CD14-positive monocyte (primary cell): Measurements from ENCODE around the gene PSMB11. TPM values are rescaled to one million over a fixed set of nuclear protein-coding genes. Genes with fewer than 3 reads are reported as not detected.
A peak's percentile ranks its signal among the peaks of the same experiment; 100 is the strongest.

ENCODE experiments used
- DNase-seq, 3 donors: peaks; one replicate each; pipeline ENCODE4 v3.0.0-alpha.2; 2011 to 2022
- H2AFZ ChIP-seq: 2 replicates; pipeline ENCODE4 v1.6.0; 2012; ENCODE audit warnings: mild to moderate bottlenecking, low read depth, low read length, inconsistent platforms; ENCODE audit not compliant: insufficient read depth, poor library complexity, severe bottlenecking
- H3K27ac ChIP-seq, 2 donors: 1 replicate in 1 of 2; 2 replicates in 1 of 2; pipeline ENCODE4 v1.5.1; 2012 to 2013; ENCODE audit warnings: low read length in 2 of 2, control low read depth in 1 of 2, inconsistent platforms in 1 of 2, low read depth in 1 of 2, mild to moderate bottlenecking in 1 of 2
- H3K27me3 ChIP-seq, 2 donors: one replicate each; pipeline versions ENCODE4 v1.6.0 to v1.6.1; 2011 to 2013; ENCODE audit warnings: low read length in 2 of 2; ENCODE audit not compliant: control insufficient read depth in 2 of 2, insufficient read depth in 2 of 2
- H3K36me3 ChIP-seq, 2 donors: replicated peaks in 1 of 2; 1 replicate in 1 of 2; 2 replicates in 1 of 2; pipeline versions ENCODE4 v1.5.1 to v1.6.1; 2012 to 2013; ENCODE audit warnings: low read length in 2 of 2, control low read depth in 1 of 2, inconsistent platforms in 1 of 2, mild to moderate bottlenecking in 1 of 2; ENCODE audit not compliant: insufficient read depth in 2 of 2, control insufficient read depth in 1 of 2
- H3K4me1 ChIP-seq, 2 donors: 1 replicate in 1 of 2; 2 replicates in 1 of 2; pipeline versions ENCODE4 v1.5.1 to v1.6.1; 2012 to 2013; ENCODE audit warnings: low read length in 2 of 2, control low read depth in 1 of 2, inconsistent platforms in 1 of 2, mild to moderate bottlenecking in 1 of 2, moderate library complexity in 1 of 2; ENCODE audit not compliant: insufficient read depth in 2 of 2, control insufficient read depth in 1 of 2
- H3K4me2 ChIP-seq: replicated peaks from 2 replicates; pipeline ENCODE3; 2012; ENCODE audit warnings: low read length, moderate library complexity, mild to moderate bottlenecking; ENCODE audit not compliant: poor library complexity, severe bottlenecking; ENCODE audit errors: extremely low read depth
- H3K4me3 ChIP-seq, 3 experiments: fragments of 200-600 bp in 1 of 3; sonication (generic) in 1 of 3; replicated peaks in 1 of 3; 1 replicate in 2 of 3; 2 replicates in 1 of 3; pipeline ENCODE4 v1.5.1; 2011 to 2013; ENCODE audit warnings: low read length in 3 of 3, mild to moderate bottlenecking in 3 of 3, control low read depth in 2 of 3, low read depth in 2 of 3, inconsistent platforms in 1 of 3, moderate library complexity in 1 of 3
- H3K79me2 ChIP-seq: 2 replicates; pipeline ENCODE4 v1.6.0; 2012; ENCODE audit warnings: mild to moderate bottlenecking, control low read depth, inconsistent platforms, low read length, moderate library complexity; ENCODE audit not compliant: insufficient read depth
- H3K9ac ChIP-seq: 2 replicates; pipeline ENCODE4 v1.6.0; 2017; ENCODE audit warnings: low read length, mild to moderate bottlenecking; ENCODE audit not compliant: insufficient read depth, poor library complexity, severe bottlenecking
- H3K9me3 ChIP-seq, 2 donors: replicated peaks in 1 of 2; 1 replicate in 1 of 2; 2 replicates in 1 of 2; pipeline versions ENCODE4 v1.5.1 to v1.6.1; 2012 to 2013; ENCODE audit warnings: low read length in 2 of 2, control low read depth in 1 of 2; ENCODE audit not compliant: control insufficient read depth in 1 of 2, insufficient read depth in 1 of 2
- H4K20me1 ChIP-seq: 2 replicates; pipeline ENCODE4 v1.6.0; 2012; ENCODE audit warnings: mild to moderate bottlenecking, low read length, control low read depth, moderate library complexity; ENCODE audit not compliant: insufficient read depth
- H3K27ac Mint-ChIP-seq, 7 donors: one replicate each; pipeline ENCODE4 v1.8.0; 2020; ENCODE audit warnings: mild to moderate bottlenecking in 7 of 7, mixed read lengths in 7 of 7, moderate library complexity in 6 of 7, inconsistent platforms in 2 of 7
- H3K27me3 Mint-ChIP-seq, 3 donors: one replicate each; pipeline ENCODE4 v1.8.0; 2021 to 2022; ENCODE audit warnings: low read depth in 3 of 3, mild to moderate bottlenecking in 3 of 3, mixed read lengths in 3 of 3, moderate library complexity in 3 of 3, inconsistent platforms in 1 of 3
- H3K36me3 Mint-ChIP-seq, 2 donors: one replicate each; pipeline ENCODE4 v1.8.0; 2020; ENCODE audit warnings: mixed read lengths in 2 of 2, inconsistent platforms in 1 of 2, mild to moderate bottlenecking in 1 of 2
- H3K4me1 Mint-ChIP-seq: one replicate; pipeline ENCODE4 v1.8.0; 2020; ENCODE audit warnings: mild to moderate bottlenecking, mixed read lengths
- H3K4me3 Mint-ChIP-seq, 2 donors: one replicate each; pipeline ENCODE4 v1.8.0; 2020; ENCODE audit warnings: mild to moderate bottlenecking in 2 of 2, mixed read lengths in 2 of 2, moderate library complexity in 1 of 2
- H3K9me3 Mint-ChIP-seq, 7 donors: one replicate each; pipeline ENCODE4 v1.8.0; 2020 to 2022; ENCODE audit warnings: mixed read lengths in 7 of 7, mild to moderate bottlenecking in 6 of 7, moderate library complexity in 6 of 7, inconsistent platforms in 2 of 7
- CTCF ChIP-seq: fragments of 200-600 bp; IDR thresholded peaks from one replicate; pipeline ENCODE4 v1.8.0; 2022; ENCODE audit warnings: antibody characterized with exemption, mild to moderate bottlenecking
- WGBS: methylation state at CpG from one replicate; pipeline ENCODE4 v1.1.5; 2013; ENCODE audit warnings: missing lambda C conversion rate; ENCODE audit not compliant: insufficient coverage; 5-methylcytosine and 5-hydroxymethylcytosine counted together
- intact Hi-C, 2 donors: fragments of 100-400 bp; cut with micrococcal nuclease; formaldehyde crosslinking; loops; one replicate each; pipeline versions ENCODE4 v1.15.0 to v1.15.1; 2023
- polyA plus RNA-seq, 3 donors: library from polyadenylated mRNA; depleted of rRNA in 1 of 3; unstranded in 2 of 3; stranded (reverse) in 1 of 3; fragments of 300-500 nt in 2 of 3; fragments of >200 nt in 1 of 3; fragmentation: Illumina TruSeq in 2 of 3; gene quantifications; 1 replicate in 2 of 3; 2 replicates in 1 of 3; pipeline ENCODE4 v1.2.3, GENCODE V29; 2012 to 2021

Gene PSMB11
- polyA plus RNA-seq, 3 donors, result not detected

GRCh38 chr14:23018107-23018506 is 23.9 kb upstream of the PSMB11 start:
- no peak for TF ChIP-seq CTCF
- H3K27ac ChIP-seq, result no peak overlapping the region
- H4K20me1 ChIP-seq, result no peaks in the 10 kb centered on the region
- Mint-ChIP-seq H3K4me1 (peaks cover 8% of the 10 kb centered on the region), H3K27ac (no peak overlapping the region), H3K36me3 (peaks cover 4 to 7% of the 10 kb centered on the region in 2 donors), H3K9me3 (no peaks in the 10 kb centered on the region), H3K27me3 (peaks cover 0 to 2% (median 2%) of the 10 kb centered on the region in 3 donors), H3K4me3 (no peak overlapping the region)
- H3K4me1 ChIP-seq, result no peaks in the 10 kb centered on the region
- no peak for DNase-seq
- no peaks in the 10 kb centered on the region for H3K27me3 ChIP-seq
- H3K4me3 ChIP-seq, result no peak overlapping the region
- H3K79me2 ChIP-seq, result no peaks in the 10 kb centered on the region
- intact Hi-C loops, result no loop called here
- no peak overlapping the region for H3K4me2 ChIP-seq
- H3K9me3 ChIP-seq, result no peaks in the 10 kb centered on the region
- H2AFZ ChIP-seq, result no peak overlapping the region
- H3K9ac ChIP-seq, result no peak overlapping the region
- H3K36me3 ChIP-seq, result no peaks in the 10 kb centered on the region

GRCh38 chr14:23020143-23021128 is 21.6 kb upstream of the PSMB11 start:
- H3K27ac Mint-ChIP-seq, result peak overlapping the region in 1 of 7 donors; percentile 43
- no peak overlapping the region for H3K4me3 Mint-ChIP-seq
- Histone ChIP-seq H3K4me1 (peaks cover 0 to 3% of the 10 kb centered on the region in 2 donors), H3K79me2 (no peaks in the 10 kb centered on the region), H3K4me2 (no peak overlapping the region), H3K9me3 (no peaks in the 10 kb centered on the region), H3K27me3 (no peaks in the 10 kb centered on the region), H3K9ac (no peak overlapping the region), H3K4me3 (no peak overlapping the region), H2AFZ (no peak overlapping the region), H3K36me3 (peaks cover 0 to 14% of the 10 kb centered on the region in 2 donors), H4K20me1 (no peaks in the 10 kb centered on the region), H3K27ac (no peak overlapping the region)
- WGBS, result no CpG with 5 or more reads among the region's 7 CpGs
- peaks cover 7% of the 10 kb centered on the region for H3K4me1 Mint-ChIP-seq
- DNase-seq, result no peak
- H3K9me3 Mint-ChIP-seq, result no peaks in the 10 kb centered on the region
- H3K36me3 Mint-ChIP-seq, result peaks cover 16 to 30% of the 10 kb centered on the region in 2 donors
- H3K27me3 Mint-ChIP-seq, result peaks cover 0 to 2% (median 0%) of the 10 kb centered on the region in 3 donors
- TF ChIP-seq CTCF, result no peak
- intact Hi-C loops, result no loop called here
